ENCODE results near the gene APOD.
"Not testable (repeated sequence)": the region's sequence is repeated elsewhere in the genome, so short reads cannot be mapped to it uniquely, and the experiment has no call there.

GRCh38 chr3:195632501-195633185 lies 48.9 kb upstream of the APOD start:
- TF ChIP-seq HDGF (IDR thresholded peaks at IDR 0.05; ENCODE audit: borderline replicate concordance); PKNOX1 (IDR thresholded peaks at IDR 0.05): not testable (repeated sequence)

Measured in HEK293T (cell line).